NCI-H345 treated with DMSO at 0.1 percent for 48 hours (cell line): ENCODE data around the gene SYNE1.
"Not testable (repeated sequence)": the region's sequence is repeated elsewhere in the genome, so short reads cannot be mapped to it uniquely, and the experiment has no call there.

ENCODE experiments used
- DNase-seq: peaks from one replicate; lab custom pipeline; 2025; ENCODE audit not compliant: unreplicated experiment; lab: John Stamatoyannopoulos, UW

Gene SYNE1

DNA sequence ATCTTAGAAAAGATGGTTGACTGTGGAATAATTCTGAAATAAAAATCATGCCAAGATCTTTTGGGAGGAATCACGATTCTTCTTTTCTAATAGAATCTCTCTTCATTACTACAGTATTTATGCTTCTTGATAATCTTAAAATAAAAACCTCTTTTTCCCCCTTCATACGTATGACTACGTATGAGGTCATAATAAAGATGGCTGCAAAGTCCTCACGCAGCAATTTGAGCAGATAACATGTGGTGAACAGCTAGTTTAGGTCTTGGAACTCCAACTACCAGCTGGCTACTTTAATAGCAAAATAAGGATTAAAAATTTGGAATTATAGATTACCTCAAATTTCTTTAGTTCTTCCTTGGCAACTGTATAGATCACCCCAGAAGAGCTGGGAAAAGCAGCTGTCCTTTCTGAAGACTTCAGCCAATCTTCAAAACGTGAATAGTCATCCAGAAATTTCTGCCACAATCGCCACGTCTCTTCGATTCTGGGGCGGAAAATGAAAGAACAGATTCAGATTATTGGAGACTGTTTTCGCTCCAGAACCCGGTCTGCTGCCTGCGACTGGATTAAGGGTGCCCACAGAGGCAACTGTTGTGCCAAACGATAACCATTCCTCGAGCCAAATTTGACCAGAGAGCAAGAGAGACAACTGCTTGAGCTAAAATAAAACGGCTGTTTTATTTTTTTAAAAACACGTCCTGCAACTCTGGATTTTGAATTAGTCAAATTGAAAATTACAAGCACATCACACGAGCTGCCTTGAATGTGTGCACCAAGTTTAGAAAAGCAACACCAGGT lies 482.4 kb downstream of the SYNE1 start:
- no peak for DNase-seq

DNA sequence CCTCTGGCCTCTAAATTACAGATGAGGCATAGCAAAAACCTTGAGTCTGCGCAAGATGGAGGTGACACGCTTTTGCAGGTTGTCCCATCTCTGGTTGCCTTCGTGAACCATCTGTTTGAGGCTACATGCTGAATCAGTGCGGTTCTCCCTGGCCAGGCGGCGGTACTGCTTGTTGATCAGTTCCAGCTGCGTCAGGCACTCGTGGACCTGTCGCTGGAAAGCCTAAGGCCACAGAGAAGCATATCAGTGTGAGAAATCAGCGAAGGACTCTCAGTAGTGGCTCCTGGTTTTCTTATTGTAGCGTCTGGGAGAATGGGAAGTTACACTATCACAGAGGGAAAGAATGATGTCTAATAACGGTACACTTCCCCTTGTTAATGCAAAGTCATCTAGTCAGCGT lies 485.2 kb downstream of the SYNE1 start:
- no peak for DNase-seq

GRCh38 chr6:152150196-152150595 lies 487.0 kb downstream of the SYNE1 start:
- no peak for DNase-seq

DNA sequence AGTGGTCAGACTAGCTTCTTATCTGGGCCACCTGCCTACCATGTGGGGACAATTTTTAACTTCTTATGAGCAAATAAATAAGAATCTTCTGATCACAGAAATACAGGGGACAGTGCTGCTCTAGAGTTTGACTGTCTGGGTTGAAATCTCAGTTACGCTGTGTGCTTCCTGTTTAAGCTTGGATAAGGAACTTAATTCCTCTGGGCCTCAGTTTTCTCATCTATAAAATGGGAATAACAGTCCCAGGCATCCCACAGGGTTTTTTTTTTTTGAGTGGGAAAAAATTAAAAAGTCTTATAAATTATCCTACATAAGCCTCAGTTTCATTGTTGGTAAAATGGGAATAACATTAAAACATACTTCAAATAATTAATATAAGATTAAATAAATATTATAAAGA lies 488.8 kb downstream of the SYNE1 start:
- no peak for DNase-seq

GRCh38 chr6:152147269-152147668 lies 489.9 kb downstream of the SYNE1 start:
- no peak for DNase-seq

GRCh38 chr6:152146385-152146784 lies 490.8 kb downstream of the SYNE1 start:
- no peak for DNase-seq

- DNase-seq: no peak
Measured at GRCh38 chr6:152143359-152143758, 493.8 kb downstream of the SYNE1 start.

- DNase-seq: no peak
Measured at GRCh38 chr6:152142105-152142504, 495.1 kb downstream of the SYNE1 start.

- DNase-seq: not testable (repeated sequence)
Measured at GRCh38 chr6:152138344-152138743, 498.8 kb downstream of the SYNE1 start.

DNA sequence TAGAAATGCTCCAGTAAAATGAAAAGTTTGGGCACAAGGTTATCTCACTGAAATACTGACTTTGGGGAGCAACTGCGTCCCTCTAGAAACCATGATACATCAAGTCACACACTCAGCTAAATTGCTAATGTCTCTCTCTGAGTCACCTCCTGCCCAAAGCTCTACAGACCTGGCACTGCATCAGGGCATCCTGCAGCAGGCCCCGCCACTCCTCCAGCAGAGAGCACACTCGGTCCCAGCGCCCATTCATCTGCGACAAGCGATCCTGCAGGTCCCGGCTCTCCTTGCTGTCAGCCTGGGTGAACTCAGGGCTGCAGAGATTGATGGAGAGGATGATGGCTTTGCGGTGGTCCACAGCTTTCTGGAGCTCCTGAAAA lies 500.7 kb downstream of the SYNE1 start:
- peak; percentile 32 for DNase-seq

GRCh38 chr6:152135755-152136448 lies 501.3 kb downstream of the SYNE1 start:
- peak; percentile 49 for DNase-seq

GRCh38 chr6:152130441-152130840 lies 506.7 kb downstream of the SYNE1 start:
- no peak for DNase-seq

DNA sequence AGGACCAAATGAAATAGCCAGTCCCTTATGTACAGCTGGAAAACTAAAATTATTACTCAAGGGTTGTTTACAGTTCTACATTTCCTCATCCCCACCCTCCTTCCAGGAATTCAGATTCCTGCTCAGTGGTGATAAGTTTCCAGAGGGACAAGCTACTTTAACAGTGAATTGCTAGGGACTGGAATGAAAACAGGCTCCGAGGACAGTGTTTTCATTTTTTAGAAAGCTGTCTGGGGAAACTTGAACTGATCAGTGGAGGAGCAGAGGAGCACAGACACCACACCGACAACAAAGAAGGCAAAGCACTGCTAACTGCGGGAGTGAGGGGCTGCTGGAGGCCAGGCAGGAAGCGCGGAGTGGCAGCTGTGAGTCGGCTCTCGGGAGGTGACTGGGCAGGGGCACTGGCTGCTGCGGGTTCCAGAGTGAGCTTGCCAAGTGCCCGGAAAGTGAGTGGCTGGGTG lies 507.4 kb downstream of the SYNE1 start:
- DNase-seq: no peak

DNA sequence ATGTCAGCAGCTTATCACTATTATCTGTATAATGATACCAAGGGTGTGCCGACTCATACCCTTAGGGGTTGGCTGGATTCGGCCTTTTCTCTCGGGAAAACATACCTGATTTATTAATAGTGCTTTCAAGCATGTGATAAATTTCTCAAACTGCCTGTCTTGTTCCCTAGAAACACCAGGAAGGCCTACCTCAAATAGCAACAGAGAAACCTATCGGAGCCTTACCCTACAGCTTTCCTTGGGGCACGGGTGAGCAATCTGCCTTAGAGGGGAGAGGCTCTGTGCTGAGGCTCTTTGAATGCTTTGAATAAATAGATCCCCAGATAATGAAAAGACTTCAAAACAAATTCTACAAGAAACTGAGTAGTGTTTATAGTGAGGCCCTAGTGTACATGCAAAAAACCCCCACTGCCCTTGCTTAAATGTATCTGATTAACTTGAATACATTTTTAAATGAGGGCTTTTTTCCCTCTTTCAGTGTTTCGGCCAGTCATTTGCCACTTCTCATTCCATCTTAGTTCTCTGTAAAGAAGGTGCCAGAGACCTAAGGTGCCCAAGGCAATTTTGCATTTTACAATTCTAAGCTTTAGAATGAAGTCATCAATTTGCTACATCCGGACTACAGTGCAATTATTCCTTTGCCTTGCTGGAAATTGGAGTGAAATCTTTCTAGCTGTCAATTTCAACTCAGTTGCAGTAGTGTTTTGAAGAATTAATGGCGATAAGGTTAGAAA lies 509.6 kb downstream of the SYNE1 start:
- no peak for DNase-seq

DNA sequence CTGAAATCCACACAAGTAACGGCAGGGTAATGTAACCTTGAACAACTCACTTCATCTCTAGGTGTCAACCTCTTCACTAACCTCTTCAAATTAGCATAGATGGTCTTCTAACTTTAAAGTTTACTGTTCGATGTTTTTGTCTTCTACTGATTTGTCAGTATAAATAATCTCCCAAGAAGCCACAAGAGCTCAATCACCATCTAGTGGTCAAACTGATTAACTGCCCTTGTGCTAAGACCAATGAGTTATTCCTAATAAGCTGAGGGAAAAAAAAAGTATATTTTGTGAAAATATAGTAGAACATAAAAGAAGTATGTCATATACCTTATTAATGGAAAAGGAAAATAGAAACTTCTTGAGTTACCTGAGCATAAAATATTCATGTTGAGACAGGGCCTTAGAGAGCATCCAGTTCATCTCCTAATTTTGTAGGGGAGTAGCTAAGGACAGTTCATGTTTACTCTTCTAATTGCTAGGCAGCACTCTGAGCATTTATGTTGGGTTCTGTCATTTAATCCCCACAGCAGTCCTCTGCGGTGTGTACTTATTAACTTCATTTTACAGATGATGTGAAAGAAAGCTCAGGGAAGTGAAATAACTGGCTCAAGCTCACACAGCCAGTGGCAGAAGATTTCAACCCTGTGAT lies 512.6 kb downstream of the SYNE1 start:
- peak; percentile 3 for DNase-seq

DNA sequence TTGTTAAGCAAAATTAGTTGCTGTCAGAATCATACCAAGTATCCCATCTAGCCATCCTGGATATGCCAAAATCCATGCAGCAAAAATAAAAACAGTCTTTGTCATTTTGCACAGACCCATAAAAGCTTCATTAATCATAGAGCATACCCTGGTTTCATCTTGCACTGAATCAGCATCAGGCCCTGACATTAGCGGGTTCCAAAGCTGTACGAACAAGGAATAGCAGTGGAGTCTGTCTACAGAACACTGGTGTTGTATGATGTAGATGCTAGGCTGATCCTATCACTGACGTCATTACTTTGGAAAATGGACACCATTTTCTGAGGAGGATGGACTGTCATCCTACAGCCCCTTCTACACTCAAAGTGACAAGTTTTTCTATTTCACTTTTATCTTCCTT lies 514.1 kb downstream of the SYNE1 start:
- DNase-seq: no peak

- no peak for DNase-seq
Measured at GRCh38 chr6:152122434-152122833, 514.7 kb downstream of the SYNE1 start.

DNA sequence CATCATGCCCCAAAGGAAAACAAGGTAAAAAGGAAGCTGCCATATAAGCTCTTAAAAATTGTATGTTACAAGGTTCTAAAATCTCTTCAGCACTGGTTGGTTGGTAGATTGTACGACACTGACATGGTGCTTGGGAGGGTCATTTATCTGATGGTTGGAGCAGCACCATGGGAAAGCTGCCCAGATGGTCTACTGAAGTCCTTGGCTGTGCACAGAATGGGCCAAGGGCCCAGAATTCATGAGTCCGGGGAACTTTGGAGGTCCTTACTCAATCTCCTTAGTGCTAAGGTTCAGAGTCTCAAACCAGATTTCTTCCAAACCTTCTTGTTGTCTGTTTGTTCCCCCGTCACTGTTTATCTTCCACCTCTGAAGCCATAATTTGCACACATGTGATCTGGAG lies 515.3 kb downstream of the SYNE1 start:
- no peak for DNase-seq

DNA sequence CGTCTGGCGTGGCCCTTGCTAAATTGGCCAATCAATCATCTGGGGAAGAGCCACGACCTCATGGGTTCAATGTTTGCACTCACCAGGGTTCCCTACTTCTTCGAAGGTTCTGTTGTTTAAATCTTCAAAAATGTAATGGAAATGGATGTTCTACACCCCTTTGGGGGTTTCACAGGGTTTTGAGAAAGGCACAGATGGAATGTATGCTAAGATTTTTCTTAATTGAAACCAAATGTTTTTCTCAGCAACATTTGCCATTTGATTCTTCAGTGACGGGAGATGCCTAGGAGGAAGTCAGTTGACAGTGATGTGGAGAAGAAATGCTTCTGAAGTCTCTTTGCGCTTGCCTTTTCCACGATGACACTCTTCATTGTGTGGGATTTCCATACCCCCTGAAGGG lies 517.3 kb downstream of the SYNE1 start:
- no peak for DNase-seq

- no peak for DNase-seq
Measured at GRCh38 chr6:152118678-152119077, 518.5 kb downstream of the SYNE1 start.

- no peak for DNase-seq
Measured at GRCh38 chr6:152118224-152118623, 518.9 kb downstream of the SYNE1 start.
